GM19035 (cell line): Measurements from ENCODE around the gene MAN2B1.
"Not testable (repeated sequence)": the region's sequence is repeated elsewhere in the genome, so short reads cannot be mapped to it uniquely, and the experiment has no call there.

Experiments used
- ATAC-seq: cut with Tn5 transposase; IDR thresholded peaks from one replicate; pipeline ENCODE4 v1.9.1; 2021; ENCODE audit not compliant: unreplicated experiment

MAN2B1 gene

DNA sequence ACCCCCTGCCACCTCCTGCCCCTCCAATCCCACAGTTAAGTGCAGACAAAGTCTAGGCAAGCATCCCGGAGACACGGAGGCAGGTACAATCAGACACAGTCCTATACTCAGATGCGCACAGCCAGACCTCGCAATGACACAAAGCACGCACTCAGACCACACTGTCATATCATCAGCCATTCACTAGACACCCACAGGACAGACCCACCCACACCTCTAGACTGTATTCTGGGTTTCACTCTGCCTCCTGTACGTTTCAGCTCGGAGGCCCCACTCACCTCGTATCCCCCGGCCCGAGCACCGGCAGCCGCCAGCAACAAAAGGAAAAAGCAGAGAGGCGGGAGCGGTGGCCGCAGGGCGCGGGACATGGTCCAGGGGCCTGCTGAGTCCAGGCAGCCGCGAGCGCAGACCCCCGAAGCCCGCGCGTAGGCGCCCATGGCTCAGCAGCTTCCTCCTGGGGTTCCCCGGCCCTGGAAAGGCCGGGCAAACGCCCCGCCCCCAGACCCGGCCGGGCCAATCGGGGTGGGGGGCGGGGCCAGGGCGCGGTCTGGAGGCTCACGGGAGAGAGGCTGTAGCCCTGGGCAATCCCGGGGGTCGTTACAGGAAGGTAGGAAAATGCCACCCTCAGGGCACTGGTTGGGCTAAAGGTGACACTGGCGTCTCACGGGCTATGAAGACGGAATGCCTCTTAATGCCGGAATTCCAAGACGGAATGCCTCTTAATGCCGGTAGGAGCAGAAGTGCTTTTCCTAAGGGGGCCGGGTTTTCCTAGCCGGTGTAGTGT lies at the start of gene MAN2B1, which contains the start of gene WDR83:
Gene MAN2B1 (minus strand): TSS at position 478 of the 784 bp plus-strand sequence. CDS start 41 bp downstream, at position 437.
Gene WDR83 (plus strand): TSS at position 543 of the 784 bp plus-strand sequence. CDS start 2,984 bp downstream, outside the sequence.
- peak; percentile 45 for ATAC-seq

DNA sequence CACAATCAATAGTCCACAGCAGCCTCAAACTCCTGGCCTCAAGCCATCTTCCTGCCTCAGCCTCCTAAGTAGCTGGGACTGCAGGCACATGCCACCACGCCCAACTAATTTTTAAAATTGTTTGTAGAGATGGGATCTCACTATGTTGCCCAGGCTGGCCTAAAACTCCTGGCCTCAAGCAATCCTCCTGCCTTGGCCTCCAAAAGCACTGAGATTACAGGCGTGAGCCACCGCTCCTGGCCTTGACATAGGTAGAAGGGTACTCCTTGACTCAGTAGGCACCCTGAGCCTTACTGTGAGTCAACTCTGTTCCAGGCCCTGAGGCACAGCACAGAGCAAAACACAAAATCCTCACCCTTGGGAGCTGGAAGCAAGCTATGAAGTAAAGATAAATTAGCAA lies 49.4 kb upstream of the MAN2B1 start:
- no peak for ATAC-seq

DNA sequence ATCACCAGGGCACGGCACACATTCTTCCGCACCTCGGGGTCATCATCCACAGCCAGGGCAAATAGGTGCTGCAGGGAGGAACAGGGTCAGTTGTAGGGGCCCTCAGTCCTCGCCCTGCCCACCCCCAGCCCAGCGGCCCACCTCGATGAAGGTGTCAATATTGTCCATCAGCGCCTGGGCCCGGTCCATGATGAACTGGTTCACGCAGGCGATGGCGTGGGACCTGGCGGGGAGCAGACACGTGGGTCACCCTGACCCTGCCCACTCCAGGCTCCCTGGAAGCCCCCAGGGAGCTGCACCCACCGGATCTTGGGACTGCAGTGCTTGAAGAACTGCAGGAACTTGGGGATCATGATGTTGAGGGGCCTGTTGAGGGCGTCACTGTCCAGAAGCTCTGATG lies 48.6 kb upstream of the MAN2B1 start:
- no peak for ATAC-seq

DNA sequence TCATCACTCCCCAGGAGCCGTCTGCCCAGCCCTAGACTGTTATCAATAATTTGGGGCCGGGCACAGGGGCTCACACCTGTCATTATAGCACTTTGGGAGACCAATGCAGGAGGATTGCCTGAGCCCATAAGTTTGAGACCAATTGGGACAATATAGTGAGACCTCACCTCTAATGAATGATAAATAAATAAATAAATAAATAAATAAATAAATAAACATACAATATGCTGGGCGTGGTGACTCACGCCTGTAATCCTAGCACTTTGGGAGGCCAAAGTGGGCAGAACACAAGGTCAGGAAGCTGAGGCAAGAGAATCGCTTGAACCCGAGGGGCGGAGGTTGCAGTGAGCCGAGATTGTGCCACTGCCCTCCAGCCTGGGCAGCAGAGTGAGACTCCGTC lies 46.8 kb upstream of the MAN2B1 start:
- ATAC-seq: not testable (repeated sequence)

DNA sequence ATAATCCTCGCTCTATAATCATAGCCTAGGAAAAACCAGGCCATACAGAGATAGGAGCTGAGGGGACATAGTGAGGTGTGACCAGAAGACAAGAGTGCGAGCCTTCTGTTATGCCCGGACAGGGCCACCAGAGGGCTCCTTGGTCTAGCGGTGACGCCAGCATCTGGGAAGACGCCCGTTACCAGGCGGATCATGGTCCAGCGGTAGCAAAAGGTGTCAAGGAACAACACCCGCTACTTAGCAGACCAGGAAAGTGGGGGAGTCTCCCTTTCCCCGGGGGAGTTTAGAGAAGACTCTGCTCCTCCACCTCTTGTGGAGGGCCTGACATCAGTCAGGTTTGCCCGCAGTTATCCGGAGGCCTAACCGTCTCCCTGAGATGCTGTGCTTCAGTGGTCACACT lies 45.5 kb upstream of the MAN2B1 start:
- ATAC-seq: not testable (repeated sequence)

DNA sequence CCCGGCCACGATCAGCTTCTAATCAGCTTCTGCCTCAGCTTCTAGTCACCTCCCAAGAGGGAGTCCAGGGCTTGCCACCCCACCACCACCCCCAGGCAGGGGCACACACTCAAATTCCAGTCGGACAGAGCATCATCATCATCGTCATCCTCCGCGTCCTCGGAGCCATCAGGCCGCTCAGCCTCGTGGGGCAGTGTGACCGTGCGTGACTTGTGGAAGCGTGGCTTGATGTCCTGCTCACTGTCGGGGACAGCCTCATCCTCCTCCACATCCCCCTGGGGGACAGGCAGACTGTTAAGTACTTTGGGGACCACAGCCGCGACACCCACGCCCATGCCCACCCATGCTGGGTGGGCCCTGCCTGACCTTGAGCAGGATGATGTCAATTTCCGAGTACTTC lies 44.6 kb upstream of the MAN2B1 start:
- no peak for ATAC-seq

DNA sequence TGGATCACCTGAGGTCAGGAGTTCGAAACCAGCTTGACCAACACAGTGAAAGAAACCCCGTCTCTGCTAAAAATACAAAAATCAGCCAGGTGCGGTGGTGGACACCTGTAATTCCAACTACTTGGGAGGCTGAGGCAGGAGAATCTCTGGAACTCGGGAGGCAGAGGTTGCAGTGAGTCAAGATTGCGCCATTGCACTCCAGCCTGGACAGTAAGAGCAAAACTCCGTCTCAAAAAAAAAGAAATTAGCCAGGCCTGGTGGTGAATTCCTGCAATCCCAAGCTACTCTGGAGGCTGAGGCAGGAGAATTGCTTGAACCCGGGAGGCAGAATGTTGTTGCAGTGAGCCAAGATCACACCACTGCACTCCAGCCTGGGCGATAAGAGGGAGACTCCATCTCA lies 42.1 kb upstream of the MAN2B1 start:
- no peak for ATAC-seq

DNA sequence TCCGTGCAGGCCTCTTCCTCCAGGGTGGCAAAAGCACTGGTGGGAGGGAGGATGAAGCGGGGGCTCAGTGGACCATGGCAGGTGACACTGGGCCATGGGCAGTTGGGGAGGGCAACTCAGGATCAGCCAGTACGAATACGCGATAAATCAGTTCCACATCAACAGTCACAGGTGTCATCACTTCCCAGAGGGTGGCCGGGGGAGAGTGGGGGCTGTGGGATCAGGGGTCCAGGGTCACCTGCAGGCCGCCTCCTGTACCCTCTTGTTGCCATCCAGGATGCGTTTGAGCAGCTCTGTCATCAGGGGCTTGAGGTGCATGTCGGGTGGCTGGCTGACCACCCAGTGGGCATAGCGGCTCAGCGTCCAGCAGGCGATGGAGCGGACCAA lies 39.8 kb upstream of the MAN2B1 start:
- ATAC-seq: no peak

DNA sequence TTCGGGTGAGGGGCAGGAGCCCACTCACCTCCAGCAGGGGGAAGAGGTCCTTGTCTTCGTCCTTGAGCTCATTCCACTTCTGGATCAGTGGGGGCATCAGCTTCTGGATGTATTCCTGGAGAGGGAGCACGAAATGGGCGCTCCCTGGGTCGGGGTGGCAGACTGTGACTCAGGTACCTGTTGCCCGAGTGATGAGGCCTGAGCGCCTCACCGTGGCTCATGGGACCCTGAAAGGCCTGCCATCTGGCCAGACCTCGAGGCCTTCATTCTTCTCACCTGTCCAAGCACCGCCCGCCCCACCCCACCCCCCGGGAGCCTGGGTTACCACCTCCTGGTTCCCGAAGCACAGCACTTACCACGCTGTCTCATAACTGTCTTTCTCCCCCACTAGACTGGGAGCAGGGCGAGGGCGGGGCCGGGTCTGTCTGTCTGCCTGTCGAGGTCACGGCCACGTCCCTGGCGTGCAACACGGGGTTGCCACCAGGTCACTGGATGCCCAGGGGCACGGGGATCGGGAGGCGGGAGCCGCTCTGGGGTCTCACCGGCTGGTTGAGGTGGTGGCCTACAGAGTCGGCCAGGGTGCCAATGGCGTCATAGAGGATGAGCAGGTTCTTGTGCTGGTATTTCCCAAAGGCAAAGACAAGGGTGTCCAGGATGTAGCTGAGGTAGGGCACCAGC lies 39.3 kb upstream of the MAN2B1 start:
- ATAC-seq: no peak

DNA sequence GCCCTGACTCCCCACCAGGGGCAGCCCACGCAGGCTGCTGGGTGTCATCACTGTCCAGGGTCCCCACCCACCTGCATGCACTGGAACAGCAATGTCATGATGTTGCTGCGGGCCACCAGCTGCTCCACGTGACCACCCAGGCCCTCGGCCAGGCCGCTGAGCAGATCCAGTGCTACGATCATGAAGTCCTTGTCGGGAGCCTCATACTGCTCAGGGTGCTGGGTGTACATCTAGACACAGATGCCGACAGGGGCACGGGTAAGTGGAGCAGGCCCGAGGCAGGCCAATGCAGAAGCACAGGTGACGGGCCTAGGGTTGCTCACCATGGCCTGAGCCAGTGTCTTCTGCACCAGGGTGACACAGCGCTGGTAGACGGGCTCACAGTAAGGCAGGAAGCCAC lies 38.6 kb upstream of the MAN2B1 start:
- no peak for ATAC-seq

DNA sequence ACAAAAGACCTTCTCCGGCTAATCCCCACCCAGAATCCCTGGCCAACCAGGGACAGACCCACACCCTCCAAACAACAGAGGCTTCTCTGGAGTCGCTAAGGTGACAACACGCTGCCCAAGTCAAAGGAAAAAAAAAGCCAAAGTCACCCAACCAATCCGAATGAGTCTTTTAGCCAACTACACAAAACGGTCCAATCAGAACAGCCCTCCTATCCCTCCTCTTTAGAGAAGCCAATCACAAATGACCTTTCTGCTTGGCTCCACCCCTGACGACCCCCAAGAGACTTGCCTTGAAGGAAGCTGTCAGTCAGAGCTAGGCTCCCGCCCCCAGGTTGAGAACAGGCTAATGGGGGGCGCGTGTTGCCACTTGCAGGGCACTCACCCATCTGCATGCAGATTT lies 36.5 kb upstream of the MAN2B1 start:
- ATAC-seq: no peak

DNA sequence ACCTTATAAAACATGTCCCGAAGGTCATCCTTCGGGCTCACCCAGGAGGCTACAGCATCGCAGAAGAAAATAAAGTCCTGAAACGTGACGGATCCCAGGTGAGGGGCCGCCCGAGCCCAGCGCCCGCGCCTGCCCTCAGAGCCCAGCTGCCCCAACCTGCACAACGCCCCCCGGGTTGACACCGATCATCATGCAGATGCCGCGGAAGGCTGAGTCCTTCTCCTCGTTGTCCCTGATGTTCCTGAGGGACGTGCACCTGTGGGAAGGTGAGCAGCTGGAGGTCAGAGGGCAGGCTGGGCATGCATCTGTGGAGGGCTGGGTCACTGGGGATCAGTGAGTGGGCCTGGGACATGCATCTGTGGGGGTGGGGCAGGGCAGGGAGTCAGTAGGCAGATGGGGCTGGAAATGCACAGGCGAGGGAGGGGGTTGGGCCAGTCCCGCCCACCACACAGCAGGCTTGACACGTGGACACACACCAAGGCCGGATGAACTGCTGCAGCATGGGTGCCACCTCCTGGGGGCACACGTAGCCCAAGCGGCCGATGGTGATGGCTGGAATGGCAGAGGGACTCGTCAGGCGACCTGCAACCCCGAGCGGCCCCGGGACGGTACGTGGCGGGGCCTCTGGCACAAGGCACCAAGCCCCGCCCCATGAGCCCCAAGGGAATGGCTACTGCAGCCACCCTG lies 35.2 kb upstream of the MAN2B1 start:
- no peak for ATAC-seq

DNA sequence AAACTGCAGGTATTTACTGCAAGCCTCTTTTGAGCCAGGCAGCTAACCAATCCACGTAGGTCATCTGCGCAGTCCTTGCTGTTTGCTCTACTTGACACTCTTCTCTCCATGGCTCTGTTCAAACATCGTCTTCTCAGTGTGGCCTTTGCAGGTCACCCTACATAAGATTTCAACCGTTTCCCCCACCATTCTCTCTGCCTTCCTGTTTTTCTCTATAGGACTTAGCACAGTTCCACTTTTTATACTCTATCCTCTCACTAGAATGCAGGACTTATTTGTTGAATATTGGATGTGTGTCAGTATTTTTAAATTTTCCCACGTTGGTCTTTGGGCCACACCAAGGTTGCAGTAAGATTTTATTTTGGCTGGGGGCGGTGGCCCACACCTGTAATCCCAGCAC lies 31.6 kb upstream of the MAN2B1 start:
- no peak for ATAC-seq

DNA sequence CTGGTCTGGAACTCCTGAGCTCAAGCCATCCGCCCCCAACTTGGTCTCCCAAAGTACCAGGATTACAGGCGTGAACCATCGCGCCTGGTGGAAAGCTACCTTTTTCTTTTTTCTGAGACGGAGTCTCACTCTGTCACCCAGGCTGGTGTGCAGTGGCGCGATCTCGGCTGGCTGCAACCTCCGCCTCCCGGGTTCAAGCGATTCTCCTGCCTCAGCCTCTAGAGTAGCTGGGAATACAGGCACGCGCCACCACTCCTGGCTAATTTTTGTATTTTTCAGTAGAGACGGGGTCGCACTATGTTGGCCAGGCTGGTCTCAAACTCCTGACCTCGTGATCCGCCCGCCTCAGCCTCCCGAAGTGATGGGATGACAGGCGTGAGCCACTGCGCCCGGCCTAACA lies 30.9 kb upstream of the MAN2B1 start:
- not testable (repeated sequence) for ATAC-seq

DNA sequence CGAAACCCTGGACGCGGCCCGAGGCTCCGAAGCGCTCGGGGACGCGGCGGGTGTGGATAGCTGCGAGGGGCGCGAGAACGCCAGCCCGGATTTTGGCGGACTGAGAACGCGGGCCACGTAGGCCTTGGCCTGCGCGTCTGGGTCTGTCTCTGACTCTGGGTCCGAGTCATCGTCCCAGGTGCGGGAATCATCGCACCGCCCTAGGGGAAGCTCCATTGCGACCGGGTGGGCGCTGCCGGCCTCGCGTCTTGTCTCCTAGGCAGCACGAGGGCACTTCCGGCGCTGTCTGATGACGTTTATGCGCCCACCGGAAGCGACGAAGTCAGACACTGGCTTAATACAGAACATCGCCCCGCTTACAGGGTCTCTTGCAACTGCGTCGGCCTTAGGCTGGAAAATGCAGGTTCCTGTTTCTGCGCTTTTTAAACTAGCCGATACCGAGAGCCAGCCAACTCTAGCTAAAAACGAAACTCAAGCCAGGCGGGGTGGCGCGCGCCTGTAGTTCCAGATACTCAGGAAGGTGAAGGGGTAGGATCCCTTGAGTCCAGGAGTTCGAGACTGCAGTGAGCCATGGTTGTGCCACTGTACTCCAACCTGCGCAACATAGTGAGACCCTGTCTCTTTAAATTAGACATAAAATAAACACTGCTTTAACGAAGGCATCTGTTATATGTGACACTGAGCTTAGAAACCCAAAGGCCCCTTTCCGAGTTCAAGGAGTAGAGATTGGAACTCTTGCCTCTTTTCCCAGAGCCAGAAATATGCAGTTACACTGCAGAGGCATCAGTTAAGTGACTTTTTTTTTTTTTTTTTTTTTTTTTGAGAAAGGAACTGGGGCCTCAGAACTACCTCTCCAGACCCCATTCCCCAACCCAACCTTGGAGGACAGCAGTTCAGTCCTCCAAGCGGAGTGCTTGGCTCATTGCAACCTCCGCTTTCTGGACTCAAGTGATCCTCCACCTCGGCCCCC lies 30.1 kb upstream of the MAN2B1 start, which contains the start of gene FBXW9:
Gene FBXW9 (minus strand): TSS at position 266 of the 970 bp plus-strand sequence. CDS start 50 bp downstream, at position 216.
- peak; percentile 88 for ATAC-seq

DNA sequence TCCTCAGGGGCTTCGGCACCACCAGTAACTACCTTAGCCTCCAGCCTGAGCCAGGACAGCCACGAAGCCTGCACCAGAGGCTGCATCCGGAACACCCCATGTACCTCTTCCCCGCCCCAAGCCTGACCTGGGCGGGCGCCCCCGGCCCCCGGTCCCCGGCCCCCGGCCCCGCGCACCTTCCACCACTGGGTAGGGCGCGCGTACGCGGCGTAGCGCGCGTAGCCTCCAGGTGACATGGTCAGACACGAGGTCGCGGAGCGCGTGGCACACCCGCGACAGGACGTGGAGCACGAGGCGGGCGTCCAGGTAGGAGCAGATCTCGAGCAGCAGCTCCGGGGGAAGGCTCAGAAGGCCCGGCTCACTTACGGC lies 29.4 kb upstream of the MAN2B1 start:
- ATAC-seq: peak; percentile 12

DNA sequence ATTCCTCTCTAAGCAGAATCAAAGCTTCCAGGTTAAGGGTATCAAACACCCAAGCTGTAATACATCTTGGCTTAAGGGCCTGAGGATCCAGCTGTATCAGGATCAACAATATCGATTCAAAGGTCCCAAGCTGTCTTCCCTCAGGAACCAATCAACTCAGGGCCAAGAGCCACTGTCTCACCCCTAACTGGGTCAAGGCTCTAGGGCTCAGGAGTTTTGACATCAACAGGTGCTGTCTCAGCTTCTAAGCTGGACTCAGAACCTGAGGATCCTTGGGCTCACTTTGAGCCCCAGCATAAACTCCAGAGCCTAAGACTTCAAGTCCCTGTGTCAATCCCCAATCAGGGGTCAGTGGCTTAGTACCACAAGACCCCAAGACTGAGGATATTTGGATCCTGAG lies 29.0 kb upstream of the MAN2B1 start:
- no peak for ATAC-seq

DNA sequence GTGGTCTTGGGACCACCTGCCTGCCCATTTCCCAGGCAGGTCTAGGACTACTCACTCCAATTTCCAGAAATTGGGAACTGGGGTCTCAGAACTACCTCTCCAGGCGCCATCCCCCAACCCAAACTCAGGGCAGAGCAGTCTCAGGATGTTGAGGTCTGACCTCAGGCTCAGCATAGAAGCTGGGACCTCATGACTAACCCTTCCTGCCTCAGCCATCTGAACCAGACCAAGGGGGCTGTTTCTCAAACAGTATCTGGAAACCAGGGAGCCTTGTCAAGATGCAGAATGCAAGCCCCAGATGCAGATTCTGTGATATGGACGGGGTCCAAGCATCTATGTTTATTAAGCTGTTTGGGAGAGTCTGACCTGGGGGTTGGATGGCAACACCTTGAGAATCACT lies 28.6 kb upstream of the MAN2B1 start:
- no peak for ATAC-seq

DNA sequence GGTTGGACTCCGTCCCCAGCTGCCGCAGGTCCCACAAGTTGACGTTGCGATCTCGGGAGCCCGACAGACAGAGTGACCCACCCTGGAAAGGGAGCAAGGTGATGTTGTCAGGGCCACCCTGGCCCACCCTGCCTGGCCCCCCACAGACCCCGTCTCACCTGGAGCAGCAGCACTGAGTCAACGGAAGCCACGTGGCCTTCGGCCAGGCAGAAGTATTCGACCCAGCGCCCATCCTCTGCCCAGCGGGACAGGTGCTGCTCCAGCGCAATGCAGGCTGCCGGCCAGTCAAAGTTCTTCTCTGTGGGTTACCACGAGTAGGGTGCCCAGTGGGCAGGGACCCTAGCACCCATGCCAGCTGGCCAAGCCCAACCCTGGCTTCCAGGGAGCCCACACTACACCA lies 28.1 kb upstream of the MAN2B1 start:
- no peak for ATAC-seq

DNA sequence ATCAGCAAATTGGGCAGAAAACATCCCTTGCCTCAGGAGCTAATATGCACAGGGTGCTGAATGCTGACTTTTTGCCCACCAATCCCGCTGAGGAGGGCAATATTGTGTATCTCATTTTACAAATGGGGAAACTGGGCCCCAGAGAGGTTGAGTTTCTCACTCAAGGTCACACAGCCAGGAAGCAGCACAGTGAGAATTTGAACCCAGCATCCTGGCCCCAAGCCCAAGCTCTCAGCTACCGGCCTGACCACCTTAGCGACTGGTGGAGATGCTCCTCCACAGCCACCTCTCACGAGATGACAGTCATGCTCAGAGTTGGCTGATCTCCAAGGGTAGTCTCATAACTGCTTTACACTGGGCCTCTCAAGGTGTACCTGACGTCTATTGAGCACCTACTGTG lies 26.4 kb upstream of the MAN2B1 start:
- no peak for ATAC-seq
